ENCODE results near the gene TMEM232.

Gene TMEM232

GRCh38 chr5:110751902-110752762 lies 25.7 kb upstream of the TMEM232 start:
- Histone ChIP-seq H3K4me3 (ENCODE audit: low read depth, low read length, poor library complexity, severe bottlenecking) (peak overlapping the region; percentile 29), H3K36me3 (ENCODE audit: insufficient read depth, low read length) (peaks cover 77% of the 10 kb centered on the region), H3F3A (ENCODE audit: insufficient read depth, low read length) (no peaks in the 10 kb centered on the region), H3K27ac (ENCODE audit: low read depth, low read length, poor library complexity, severe bottlenecking) (peak overlapping the region; percentile 95), H4K20me1 (ENCODE audit: insufficient read depth, low read length) (no peaks in the 10 kb centered on the region), H3K9me3 (ENCODE audit: low read length) (no peaks in the 10 kb centered on the region), H2AFZ (ENCODE audit: low read length) (no peak overlapping the region), H3K9ac (ENCODE audit: low read length) (peak overlapping the region; percentile 42), H3K79me2 (ENCODE audit: insufficient read depth, low read length) (no peaks in the 10 kb centered on the region), H3K27me3 (ENCODE audit: insufficient read depth, low read length) (no peaks in the 10 kb centered on the region), H3K4me1 (ENCODE audit: insufficient read depth, low read length, severe bottlenecking) (peaks cover 62% of the 10 kb centered on the region), H3K9me2 (ENCODE audit: low read depth, low read length) (no peaks in the 10 kb centered on the region), H3K4me2 (ENCODE audit: low read length) (peak overlapping the region; percentile 39)
- TF ChIP-seq, protein P1, sequence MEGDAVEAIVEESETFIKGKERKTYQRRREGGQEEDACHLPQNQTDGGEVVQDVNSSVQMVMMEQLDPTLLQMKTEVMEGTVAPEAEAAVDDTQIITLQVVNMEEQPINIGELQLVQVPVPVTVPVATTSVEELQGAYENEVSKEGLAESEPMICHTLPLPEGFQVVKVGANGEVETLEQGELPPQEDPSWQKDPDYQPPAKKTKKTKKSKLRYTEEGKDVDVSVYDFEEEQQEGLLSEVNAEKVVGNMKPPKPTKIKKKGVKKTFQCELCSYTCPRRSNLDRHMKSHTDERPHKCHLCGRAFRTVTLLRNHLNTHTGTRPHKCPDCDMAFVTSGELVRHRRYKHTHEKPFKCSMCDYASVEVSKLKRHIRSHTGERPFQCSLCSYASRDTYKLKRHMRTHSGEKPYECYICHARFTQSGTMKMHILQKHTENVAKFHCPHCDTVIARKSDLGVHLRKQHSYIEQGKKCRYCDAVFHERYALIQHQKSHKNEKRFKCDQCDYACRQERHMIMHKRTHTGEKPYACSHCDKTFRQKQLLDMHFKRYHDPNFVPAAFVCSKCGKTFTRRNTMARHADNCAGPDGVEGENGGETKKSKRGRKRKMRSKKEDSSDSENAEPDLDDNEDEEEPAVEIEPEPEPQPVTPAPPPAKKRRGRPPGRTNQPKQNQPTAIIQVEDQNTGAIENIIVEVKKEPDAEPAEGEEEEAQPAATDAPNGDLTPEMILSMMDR (IDR thresholded peaks at IDR 0.05; ENCODE audit: low read length) = no peak
- no peak for TF ChIP-seq EZH2 (IDR thresholded peaks at IDR 0.05; ENCODE audit: borderline replicate concordance, low read length)

DNA sequence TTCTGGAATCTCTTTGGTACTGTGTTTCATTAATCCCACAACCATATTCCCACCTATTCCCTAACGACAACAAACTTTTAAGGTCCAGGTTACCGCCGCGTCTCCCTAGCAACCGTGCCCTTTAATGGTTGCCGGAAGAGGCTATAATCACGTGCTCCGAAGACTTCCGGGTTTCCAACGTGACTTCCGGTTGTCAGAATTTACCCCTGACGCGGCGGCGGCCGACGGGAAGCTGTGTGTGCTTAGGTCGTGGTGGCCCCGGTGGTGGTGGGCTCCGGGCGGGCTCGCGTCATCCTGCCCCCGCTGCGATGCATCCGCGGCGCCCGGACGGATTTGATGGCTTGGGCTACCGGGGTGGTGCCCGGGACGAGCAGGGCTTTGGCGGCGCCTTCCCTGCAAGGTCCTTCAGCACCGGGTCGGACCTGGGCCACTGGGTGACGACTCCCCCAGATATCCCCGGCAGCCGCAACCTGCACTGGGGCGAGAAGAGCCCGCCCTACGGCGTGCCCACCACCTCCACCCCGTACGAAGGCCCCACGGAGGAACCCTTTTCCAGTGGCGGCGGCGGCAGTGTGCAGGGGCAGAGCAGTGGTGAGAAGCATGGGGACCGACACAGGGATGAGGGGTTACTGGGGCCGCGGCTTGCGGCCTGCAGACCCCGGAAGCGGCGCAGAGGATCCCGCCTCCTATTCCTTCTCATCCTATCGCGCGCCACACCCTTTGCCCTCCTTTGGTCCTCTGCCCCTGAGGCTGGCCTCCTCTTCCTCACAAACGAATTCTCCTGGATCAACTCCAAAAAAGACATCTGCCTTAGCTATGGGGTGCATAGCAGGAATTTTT lies 12.6 kb upstream of the TMEM232 start, which contains the start of gene SLC25A46:
SLC25A46 (plus strand) TSS at position 196 of the 840 bp plus-strand sequence; CDS start at position 309, 113 bp downstream.
- peaks cover 33% of the 10 kb centered on the region for H3K79me2 ChIP-seq (ENCODE audit: insufficient read depth, low read length)
- peaks cover 52% of the 10 kb centered on the region for H3K4me1 ChIP-seq (ENCODE audit: insufficient read depth, low read length, severe bottlenecking)
- H3F3A ChIP-seq (ENCODE audit: insufficient read depth, low read length) = no peaks in the 10 kb centered on the region
- H3K9ac ChIP-seq (ENCODE audit: low read length) = peak within 1 kb of the TSS; percentile 83
- peaks cover 22% of the 10 kb centered on the region; the same call in 1 of the 2 replicates for H3K36me3 ChIP-seq (ENCODE audit: insufficient read depth, low read length)
- no peaks in the 10 kb centered on the region for H4K20me1 ChIP-seq (ENCODE audit: insufficient read depth, low read length)
- peak within 1 kb of the TSS; percentile 66 for H3K4me2 ChIP-seq (ENCODE audit: low read length)
- H3K9me3 ChIP-seq (ENCODE audit: low read length) = no peaks in the 10 kb centered on the region
- H3K4me3 ChIP-seq (ENCODE audit: low read depth, low read length, poor library complexity, severe bottlenecking) = peak within 1 kb of the TSS; percentile 85
- peak within 1 kb of the TSS; percentile 35 for H3K27ac ChIP-seq (ENCODE audit: low read depth, low read length, poor library complexity, severe bottlenecking)
- no peaks in the 10 kb centered on the region for H3K27me3 ChIP-seq (ENCODE audit: insufficient read depth, low read length)
- TF ChIP-seq, protein P1 (IDR thresholded peaks at IDR 0.05; ENCODE audit: low read length) = no peak
- TF ChIP-seq EZH2 (IDR thresholded peaks at IDR 0.05; ENCODE audit: borderline replicate concordance, low read length) = no peak
- no peaks in the 10 kb centered on the region for H3K9me2 ChIP-seq (ENCODE audit: low read depth, low read length)
- H2AFZ ChIP-seq (ENCODE audit: low read length) = peak within 1 kb of the TSS; percentile 14

DNA sequence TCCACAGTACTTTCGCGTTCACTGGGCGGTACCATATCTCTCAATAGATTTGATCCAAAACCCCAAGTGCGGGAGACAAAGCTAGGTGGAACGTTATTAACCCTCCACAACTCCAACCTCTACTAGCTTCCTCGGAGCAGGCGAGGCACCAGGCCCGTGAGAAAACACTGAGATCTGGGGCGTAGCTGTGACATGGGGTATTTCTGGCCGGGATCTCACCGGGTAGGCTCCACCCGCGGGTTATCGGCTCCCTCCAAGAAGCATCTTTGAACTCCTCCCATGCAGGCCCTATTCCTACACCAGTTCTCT lies 12.0 kb upstream of the TMEM232 start:
- Histone ChIP-seq H3F3A (ENCODE audit: insufficient read depth, low read length) (no peaks in the 10 kb centered on the region), H3K27ac (ENCODE audit: low read depth, low read length, poor library complexity, severe bottlenecking) (peak overlapping the region; percentile 25), H3K4me3 (ENCODE audit: low read depth, low read length, poor library complexity, severe bottlenecking) (peak overlapping the region; percentile 85), H3K9me2 (ENCODE audit: low read depth, low read length) (no peaks in the 10 kb centered on the region), H4K20me1 (ENCODE audit: insufficient read depth, low read length) (no peaks in the 10 kb centered on the region), H3K36me3 (ENCODE audit: insufficient read depth, low read length) (peaks cover 18% of the 10 kb centered on the region; the same call in 1 of the 2 replicates), H3K9ac (ENCODE audit: low read length) (peak overlapping the region; percentile 83), H3K27me3 (ENCODE audit: insufficient read depth, low read length) (no peaks in the 10 kb centered on the region), H3K4me1 (ENCODE audit: insufficient read depth, low read length, severe bottlenecking) (peaks cover 52% of the 10 kb centered on the region), H2AFZ (ENCODE audit: low read length) (peak overlapping the region; percentile 14), H3K9me3 (ENCODE audit: low read length) (no peaks in the 10 kb centered on the region), H3K79me2 (ENCODE audit: insufficient read depth, low read length) (peaks cover 33% of the 10 kb centered on the region), H3K4me2 (ENCODE audit: low read length) (peak overlapping the region; percentile 66)
- TF ChIP-seq, protein P1 (IDR thresholded peaks at IDR 0.05; ENCODE audit: low read length) = no peak
- no peak for TF ChIP-seq EZH2 (IDR thresholded peaks at IDR 0.05; ENCODE audit: borderline replicate concordance, low read length)

All from OCI-LY1 (cell line).